ENCODE measurements around the gene HYAL1. TPM values are rescaled to one million over a fixed set of nuclear protein-coding genes. Genes with fewer than 3 reads are reported as not detected.

Gene HYAL1
- total RNA-seq, 1 donor from 2014 or later, result not detected

GRCh38 chr3:50341537-50341936, 38.2 kb upstream of the HYAL1 start:
- no peak for TF ChIP-seq CTCF (IDR thresholded peaks at IDR 0.05; ENCODE audit: insufficient read depth, low read length, poor library complexity, severe bottlenecking)
- DNase-seq (ENCODE audit: low read depth), result no peak

GRCh38 chr3:50340448-50341329, 37.3 kb upstream of the HYAL1 start, which contains the start of gene RASSF1:
Gene RASSF1 (minus strand): TSS chr3:50340836. CDS start chr3:50340805, 31 bp downstream.
- H3K36me3 ChIP-seq (ENCODE audit: control insufficient read depth, insufficient read depth, low read length), result no peaks in the 10 kb centered on the region
- H3K4me3 ChIP-seq (ENCODE audit: low read depth, low read length), result peak within 1 kb of the TSS; percentile 17
- H3K27me3 ChIP-seq (ENCODE audit: control insufficient read depth, insufficient read depth, low read length), result peaks cover 11% of the 10 kb centered on the region
- no peak for TF ChIP-seq CTCF (IDR thresholded peaks at IDR 0.05; ENCODE audit: insufficient read depth, low read length, poor library complexity, severe bottlenecking)
- no peak for DNase-seq (ENCODE audit: low read depth)

More at GRCh38 chr3:50341537-50341936, 38.2 kb upstream of the HYAL1 start:
- H3K36me3 ChIP-seq (ENCODE audit: control insufficient read depth, insufficient read depth, low read length), result no peaks in the 10 kb centered on the region
- H3K4me3 ChIP-seq (ENCODE audit: low read depth, low read length), result no peak overlapping the region
- H3K27me3 ChIP-seq (ENCODE audit: control insufficient read depth, insufficient read depth, low read length), result peaks cover 11% of the 10 kb centered on the region

GRCh38 chr3:50340147-50340447, 36.7 kb upstream of the HYAL1 start:
- Histone ChIP-seq H3K27me3 (ENCODE audit: control insufficient read depth, insufficient read depth, low read length) (peaks cover 11% of the 10 kb centered on the region), H3K4me3 (ENCODE audit: low read depth, low read length) (peak overlapping the region; percentile 17), H3K36me3 (ENCODE audit: control insufficient read depth, insufficient read depth, low read length) (no peaks in the 10 kb centered on the region)
- no peak for DNase-seq (ENCODE audit: low read depth)
- no peak for TF ChIP-seq CTCF (IDR thresholded peaks at IDR 0.05; ENCODE audit: insufficient read depth, low read length, poor library complexity, severe bottlenecking)

GRCh38 chr3:50339485-50340146, 36.2 kb upstream of the HYAL1 start:
- no peak for DNase-seq (ENCODE audit: low read depth)
- Histone ChIP-seq H3K36me3 (ENCODE audit: control insufficient read depth, insufficient read depth, low read length) (no peaks in the 10 kb centered on the region), H3K27me3 (ENCODE audit: control insufficient read depth, insufficient read depth, low read length) (peaks cover 11% of the 10 kb centered on the region), H3K4me3 (ENCODE audit: low read depth, low read length) (no peak overlapping the region)
- no peak for TF ChIP-seq CTCF (IDR thresholded peaks at IDR 0.05; ENCODE audit: insufficient read depth, low read length, poor library complexity, severe bottlenecking)

- H3K27me3 ChIP-seq (ENCODE audit: control insufficient read depth, insufficient read depth, low read length), result peaks cover 11% of the 10 kb centered on the region
- DNase-seq (ENCODE audit: low read depth), result no peak
- no peak overlapping the region for H3K4me3 ChIP-seq (ENCODE audit: low read depth, low read length)
- TF ChIP-seq CTCF (IDR thresholded peaks at IDR 0.05; ENCODE audit: insufficient read depth, low read length, poor library complexity, severe bottlenecking), result no peak
- no peaks in the 10 kb centered on the region for H3K36me3 ChIP-seq (ENCODE audit: control insufficient read depth, insufficient read depth, low read length)
These were observed 35.6 kb upstream of the HYAL1 start for GRCh38 chr3:50338965-50339364.
